ENCODE results near the gene SPECC1L.

GRCh38 chr22:24420072-24420976 is 149.7 kb downstream of the SPECC1L start:
- no peak for TF ChIP-seq POLR2A (IDR thresholded peaks at IDR 0.05)
- no peak for TF ChIP-seq CTCF (IDR thresholded peaks at IDR 0.05)
